Stomach (tissue), 9 donors: ENCODE results near the gene HTR1A. TPM values are rescaled to one million over a fixed set of nuclear protein-coding genes. Genes with fewer than 3 reads are reported as not detected.

Experiments
- DNase-seq, 2 donors: peaks; one replicate each; pipeline versions ENCODE4 v3.0.0 to v3.0.0-alpha.2; 2013 to 2019
- H3K27ac ChIP-seq, 5 donors: fragments of 200-600 bp in 4 of 5; sonication (generic) in 4 of 5; one replicate each; pipeline ENCODE4 v1.5.1; 2013 to 2019; ENCODE audit warnings: mild to moderate bottlenecking in 1 of 5, moderate library complexity in 1 of 5
- H3K27me3 ChIP-seq, 3 donors: fragments of 200-600 bp; sonication (generic); one replicate each; pipeline ENCODE4 v1.5.1; 2017 to 2019; ENCODE audit warnings: mixed run types in 1 of 3
- H3K36me3 ChIP-seq, 4 donors: fragments of 200-600 bp; sonication (generic); 1 replicate in 3 of 4; 2 replicates in 1 of 4; pipeline ENCODE4 v1.5.1; 2016 to 2019
- H3K4me1 ChIP-seq, 4 donors: fragments of 200-600 bp; sonication (generic); one replicate each; pipeline ENCODE4 v1.5.1; 2016 to 2019
- H3K4me3 ChIP-seq, 4 donors: fragments of 200-600 bp; sonication (generic) in 3 of 4; one replicate each; pipeline ENCODE4 v1.5.1; 2016 to 2019; ENCODE audit warnings: mild to moderate bottlenecking in 1 of 4
- H3K9me3 ChIP-seq, 4 donors: fragments of 200-600 bp; sonication (generic); one replicate each; pipeline ENCODE4 v1.5.1; 2016 to 2019
- EP300 ChIP-seq: sonication (generic); formaldehyde crosslinking; IDR thresholded peaks from one replicate; pipeline ENCODE4 v1.6.1; 2017; ENCODE audit warnings: antibody characterized with exemption
- POLR2A ChIP-seq, 4 donors: fragments of 450-650 bp; IDR thresholded peaks; one replicate each; pipeline ENCODE4 v1.6.1; 2016; ENCODE audit warnings: antibody characterized with exemption in 4 of 4, control low read depth in 2 of 4, mild to moderate bottlenecking in 1 of 4, moderate library complexity in 1 of 4
- POLR2AphosphoS5 ChIP-seq, 3 donors: sonication (generic); formaldehyde crosslinking; IDR thresholded peaks; one replicate each; pipeline ENCODE4 v1.6.1; 2016; ENCODE audit warnings: antibody characterized with exemption in 3 of 3
- WGBS, 5 donors: extraction: QIAGEN DNeasy Blood & Tissue Kit in 3 of 5; methylation state at CpG; one replicate each; pipeline versions ENCODE4 v1.1.5 to v1.1.7; 2013 to 2018; 5-methylcytosine and 5-hydroxymethylcytosine counted together
- intact Hi-C: fragments of 100-400 bp; cut with DNase I; formaldehyde crosslinking; loops from one replicate; pipeline ENCODE4 v1.15.1; 2023; ENCODE audit warnings: low total_unique reads
- polyA plus RNA-seq, 3 donors: library from polyadenylated mRNA; stranded (reverse); fragments of 200-250 nt; gene quantifications; one replicate each; pipeline ENCODE4 v1.2.3, GENCODE V29; 2013
- total RNA-seq, 5 donors: library from RNA; depleted of rRNA; stranded (reverse); fragments of >200 nt; gene quantifications; one replicate each; pipeline versions ENCODE4 v1.1.0 to v1.2.3, GENCODE V29; 2014 to 2016
- TF ChIP-seq, protein P1 (sequence below), 7 experiments: fragments of 450-650 bp in 4 of 7; fragments of 200-600 bp in 3 of 7; sonication (generic) in 3 of 7; IDR thresholded peaks; one replicate each; pipeline ENCODE4 v1.5.1; 2016 to 2019; ENCODE audit warnings: antibody characterized with exemption in 7 of 7, control low read depth in 2 of 7, mild to moderate bottlenecking in 1 of 7
- donor health status: healthy with polysubstance abuse.
- donor health status: Bipolar disorder and iron deficiency.
- donor health status: healthy.

Gene HTR1A
- total and polyA plus RNA-seq, 8 donors = not detected

DNA sequence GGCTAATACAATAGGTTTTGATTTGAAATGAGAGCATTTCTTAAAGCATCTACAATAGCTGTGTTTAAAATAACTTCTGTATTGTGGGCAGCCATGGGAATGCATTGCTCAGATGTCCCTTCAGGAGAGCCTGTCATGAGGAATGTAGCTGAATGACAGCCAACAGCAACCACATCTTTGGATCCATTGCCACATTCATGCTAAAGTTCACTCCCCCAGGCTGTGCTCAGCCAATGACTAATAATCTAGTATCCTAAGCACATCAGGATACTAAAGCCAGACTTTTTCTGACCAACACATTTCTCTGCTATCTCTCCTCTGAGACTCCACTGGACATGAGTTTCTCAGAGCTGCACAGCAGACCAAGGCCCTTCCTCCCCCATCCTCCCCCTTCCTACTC is 45.5 kb downstream of the HTR1A start:
- TF ChIP-seq POLR2A (IDR thresholded peaks at IDR 0.05) (no peak), POLR2AphosphoS5 (IDR thresholded peaks at IDR 0.05) (no peak), EP300 (no peak)
- TF ChIP-seq, protein P1, sequence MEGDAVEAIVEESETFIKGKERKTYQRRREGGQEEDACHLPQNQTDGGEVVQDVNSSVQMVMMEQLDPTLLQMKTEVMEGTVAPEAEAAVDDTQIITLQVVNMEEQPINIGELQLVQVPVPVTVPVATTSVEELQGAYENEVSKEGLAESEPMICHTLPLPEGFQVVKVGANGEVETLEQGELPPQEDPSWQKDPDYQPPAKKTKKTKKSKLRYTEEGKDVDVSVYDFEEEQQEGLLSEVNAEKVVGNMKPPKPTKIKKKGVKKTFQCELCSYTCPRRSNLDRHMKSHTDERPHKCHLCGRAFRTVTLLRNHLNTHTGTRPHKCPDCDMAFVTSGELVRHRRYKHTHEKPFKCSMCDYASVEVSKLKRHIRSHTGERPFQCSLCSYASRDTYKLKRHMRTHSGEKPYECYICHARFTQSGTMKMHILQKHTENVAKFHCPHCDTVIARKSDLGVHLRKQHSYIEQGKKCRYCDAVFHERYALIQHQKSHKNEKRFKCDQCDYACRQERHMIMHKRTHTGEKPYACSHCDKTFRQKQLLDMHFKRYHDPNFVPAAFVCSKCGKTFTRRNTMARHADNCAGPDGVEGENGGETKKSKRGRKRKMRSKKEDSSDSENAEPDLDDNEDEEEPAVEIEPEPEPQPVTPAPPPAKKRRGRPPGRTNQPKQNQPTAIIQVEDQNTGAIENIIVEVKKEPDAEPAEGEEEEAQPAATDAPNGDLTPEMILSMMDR (IDR thresholded peaks at IDR 0.05) = no peak
- DNase-seq = no peak
- H3K4me1 ChIP-seq = no peaks in the 10 kb centered on the region
- H3K27ac ChIP-seq = no peak overlapping the region
- peaks cover 0 to 10% (median 0%) of the 10 kb centered on the region in 4 donors for H3K9me3 ChIP-seq
- no peaks in the 10 kb centered on the region for H3K27me3 ChIP-seq
- H3K36me3 ChIP-seq = no peaks in the 10 kb centered on the region
- no peak overlapping the region for H3K4me3 ChIP-seq
- intact Hi-C loops = no loop called here

DNA sequence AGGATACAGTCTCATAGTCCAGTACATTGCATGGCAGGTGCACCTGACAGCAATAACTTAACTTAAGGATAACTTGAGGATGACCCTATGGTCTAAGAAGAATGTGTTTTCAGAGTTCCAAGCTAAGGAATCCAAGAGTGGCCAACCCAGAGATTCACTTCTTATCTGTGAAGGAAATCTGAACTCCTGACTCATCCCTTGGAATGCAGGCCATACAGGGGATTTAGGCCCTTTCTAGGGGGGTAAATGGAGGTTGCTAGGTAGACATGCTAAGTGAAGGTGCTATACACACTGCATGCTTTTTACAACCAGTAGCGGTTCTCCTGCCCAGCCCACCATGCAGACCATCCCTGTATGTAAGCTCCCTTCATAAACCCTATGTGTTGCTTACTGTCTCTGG is 50.4 kb downstream of the HTR1A start:
- intact Hi-C loops = no loop called here
- Histone ChIP-seq H3K27ac (no peak overlapping the region), H3K4me1 (no peaks in the 10 kb centered on the region), H3K36me3 (no peaks in the 10 kb centered on the region), H3K9me3 (peaks cover 0 to 10% (median 0%) of the 10 kb centered on the region in 4 donors), H3K27me3 (no peaks in the 10 kb centered on the region), H3K4me3 (no peak overlapping the region)
- 92 to 100% (median 100%) methylated on average over 1 of the region's 1 CpG for WGBS, 5 donors
- no peak for TF ChIP-seq POLR2AphosphoS5 (IDR thresholded peaks at IDR 0.05)
- no peak for DNase-seq

Other genes starting within 250 kb of the HTR1A start
- gene RNF180, start 203.4 kb upstream of the HTR1A start, total RNA-seq = 10 to 100 TPM in 3 of 5 donors, 1 to 10 TPM in 2; 3.5 to 15.4 (median 10.4) TPM
- 1 to 10 TPM; 1.2 to 2.4 (median 2.2) TPM for gene RNF180, start 203.4 kb upstream of the HTR1A start, polyA plus RNA-seq